Ishikawa (cell line): ENCODE data around the gene AP3B2.

Experiments used
- CEBPB ChIP-seq: IDR thresholded peaks from 2 replicates; pipeline ENCODE4 v1.6.1; 2012
- CREB1 ChIP-seq: IDR thresholded peaks from 2 replicates; pipeline ENCODE4 v1.6.1; 2012; ENCODE audit warnings: low read depth
- EGR1 ChIP-seq: IDR thresholded peaks from 2 replicates; pipeline ENCODE4 v1.6.1; 2012
- EP300 ChIP-seq: IDR thresholded peaks from 2 replicates; pipeline ENCODE4 v1.6.1; 2012; ENCODE audit warnings: borderline replicate concordance
- FOXM1 ChIP-seq: IDR thresholded peaks from 2 replicates; pipeline ENCODE4 v1.6.1; 2012; ENCODE audit warnings: low read depth, borderline replicate concordance
- MAX ChIP-seq: IDR thresholded peaks from 2 replicates; pipeline ENCODE4 v1.6.1; 2012
- REST ChIP-seq: IDR thresholded peaks from 2 replicates; pipeline ENCODE4 v1.6.1; 2012; ENCODE audit warnings: low read depth, mild to moderate bottlenecking
- TAF1 ChIP-seq: IDR thresholded peaks from 2 replicates; pipeline ENCODE4 v1.6.1; 2012; ENCODE audit warnings: low read depth, mild to moderate bottlenecking
- TEAD4 ChIP-seq: IDR thresholded peaks from 2 replicates; pipeline ENCODE4 v1.6.1; 2012
- YY1 ChIP-seq: IDR thresholded peaks from 2 replicates; pipeline ENCODE4 v1.6.1; 2012; ENCODE audit warnings: low read depth
- ZBTB7A ChIP-seq: IDR thresholded peaks from 2 replicates; pipeline ENCODE4 v1.6.1; 2012; ENCODE audit warnings: low read depth
- TF ChIP-seq, protein P1 (sequence below): IDR thresholded peaks from 2 replicates; pipeline ENCODE4 v1.6.1; 2012

DNA sequence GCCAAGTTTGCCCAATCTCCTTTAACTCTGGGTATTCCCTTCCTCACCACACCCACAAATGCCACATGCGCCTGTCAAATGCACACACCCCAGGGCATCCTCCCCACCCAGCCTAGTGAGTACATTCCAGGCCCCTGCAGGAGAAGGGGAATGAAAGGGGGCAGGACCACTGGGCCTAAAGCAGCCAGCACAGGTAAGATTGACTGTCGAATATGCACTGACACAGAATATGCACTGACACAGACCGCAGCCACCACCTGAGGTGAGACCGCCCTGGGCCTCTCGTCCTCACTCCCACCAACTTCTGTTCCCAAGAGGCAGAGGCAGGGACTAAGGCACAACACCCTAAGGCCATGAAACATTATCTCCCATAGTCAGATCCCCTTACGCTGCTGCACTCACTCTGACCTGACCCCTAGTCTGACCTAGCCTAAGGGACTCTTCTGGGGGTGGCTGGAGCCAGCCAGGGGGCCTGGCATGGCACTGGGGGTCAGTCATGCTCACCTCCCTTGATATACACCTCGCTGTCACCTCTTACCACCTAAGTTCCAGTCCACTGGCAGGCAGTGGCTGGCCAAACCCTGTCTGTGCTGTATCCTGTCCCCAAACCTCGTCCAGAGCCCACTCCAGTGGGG, 10.8 kb downstream of the AP3B2 start:
- TF ChIP-seq, protein P1, sequence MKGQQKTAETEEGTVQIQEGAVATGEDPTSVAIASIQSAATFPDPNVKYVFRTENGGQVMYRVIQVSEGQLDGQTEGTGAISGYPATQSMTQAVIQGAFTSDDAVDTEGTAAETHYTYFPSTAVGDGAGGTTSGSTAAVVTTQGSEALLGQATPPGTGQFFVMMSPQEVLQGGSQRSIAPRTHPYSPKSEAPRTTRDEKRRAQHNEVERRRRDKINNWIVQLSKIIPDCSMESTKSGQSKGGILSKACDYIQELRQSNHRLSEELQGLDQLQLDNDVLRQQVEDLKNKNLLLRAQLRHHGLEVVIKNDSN = no peak
- TF ChIP-seq CEBPB (no peak), REST (no peak), TAF1 (no peak), EP300 (no peak), MAX (no peak), YY1 (no peak), FOXM1 (no peak), CREB1 (no peak), TEAD4 (no peak), EGR1 (no peak), ZBTB7A (no peak)
